Fibroblast of skin of right biceps (primary cell): Measurements from ENCODE around the gene TJP1.

ENCODE experiments used
- DNase-seq: peaks from one replicate; pipeline ENCODE4 v3.0.0-alpha.2; 2013

TJP1 gene

DNA sequence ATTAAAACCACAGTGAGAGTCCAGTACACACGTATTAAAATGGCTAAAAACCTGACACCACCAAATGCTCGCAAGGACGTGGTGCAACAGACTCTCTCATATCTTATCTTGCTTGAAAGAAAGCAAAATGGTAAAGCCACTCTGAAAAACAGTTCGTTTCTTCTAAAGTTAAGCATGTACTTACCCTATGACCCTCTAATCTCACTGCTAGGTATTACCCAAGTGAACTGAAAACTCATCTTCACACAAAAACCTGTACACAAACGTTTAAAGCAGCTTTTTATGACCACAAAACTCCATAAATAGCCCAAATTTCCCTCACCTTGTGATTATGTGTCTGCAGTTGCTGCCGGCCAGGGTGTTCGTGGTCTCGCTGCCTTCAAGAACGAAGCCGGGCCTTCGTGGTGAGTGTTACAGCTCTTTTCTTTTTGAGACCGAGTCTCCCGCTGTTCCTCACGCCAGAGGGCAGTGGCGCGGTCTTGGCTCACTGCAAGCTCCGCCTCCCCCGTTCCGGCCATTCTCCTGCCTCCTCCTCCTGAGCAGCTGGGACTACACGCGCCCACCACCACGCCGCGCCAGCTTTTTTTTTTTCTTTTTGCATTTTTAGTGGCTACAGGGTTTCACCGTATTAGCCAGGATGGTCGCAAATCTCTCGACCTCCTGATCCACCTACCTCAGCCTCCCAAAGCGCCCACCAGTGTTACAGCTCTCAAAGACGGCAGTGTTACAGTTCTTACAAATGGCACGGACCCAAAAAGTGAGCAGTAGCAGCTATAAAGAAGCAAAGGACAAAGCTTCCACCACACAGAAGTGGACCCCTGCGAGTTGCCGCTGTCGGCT lies 165.4 kb downstream of the TJP1 start:
- no peak for DNase-seq

DNA sequence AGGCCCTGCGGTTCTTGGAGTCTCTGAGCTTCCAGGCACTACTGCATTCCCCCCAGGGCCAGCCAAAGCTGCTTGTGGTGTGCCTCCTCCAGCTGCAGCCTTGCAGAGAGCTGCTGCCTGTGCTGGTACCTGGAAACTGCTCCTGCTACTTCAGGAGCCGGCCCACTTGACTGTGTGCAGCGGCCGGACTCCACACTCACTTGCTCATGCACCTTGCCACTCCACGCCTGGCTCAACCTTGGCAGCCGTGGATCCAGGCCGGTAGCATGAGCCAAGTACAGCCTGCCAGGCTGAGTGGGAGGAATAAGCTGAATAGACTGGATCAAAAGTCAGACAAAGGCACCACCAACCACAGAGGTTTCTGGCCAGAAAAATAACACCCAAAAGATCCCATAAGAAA lies 169.7 kb downstream of the TJP1 start:
- no peak for DNase-seq

DNA sequence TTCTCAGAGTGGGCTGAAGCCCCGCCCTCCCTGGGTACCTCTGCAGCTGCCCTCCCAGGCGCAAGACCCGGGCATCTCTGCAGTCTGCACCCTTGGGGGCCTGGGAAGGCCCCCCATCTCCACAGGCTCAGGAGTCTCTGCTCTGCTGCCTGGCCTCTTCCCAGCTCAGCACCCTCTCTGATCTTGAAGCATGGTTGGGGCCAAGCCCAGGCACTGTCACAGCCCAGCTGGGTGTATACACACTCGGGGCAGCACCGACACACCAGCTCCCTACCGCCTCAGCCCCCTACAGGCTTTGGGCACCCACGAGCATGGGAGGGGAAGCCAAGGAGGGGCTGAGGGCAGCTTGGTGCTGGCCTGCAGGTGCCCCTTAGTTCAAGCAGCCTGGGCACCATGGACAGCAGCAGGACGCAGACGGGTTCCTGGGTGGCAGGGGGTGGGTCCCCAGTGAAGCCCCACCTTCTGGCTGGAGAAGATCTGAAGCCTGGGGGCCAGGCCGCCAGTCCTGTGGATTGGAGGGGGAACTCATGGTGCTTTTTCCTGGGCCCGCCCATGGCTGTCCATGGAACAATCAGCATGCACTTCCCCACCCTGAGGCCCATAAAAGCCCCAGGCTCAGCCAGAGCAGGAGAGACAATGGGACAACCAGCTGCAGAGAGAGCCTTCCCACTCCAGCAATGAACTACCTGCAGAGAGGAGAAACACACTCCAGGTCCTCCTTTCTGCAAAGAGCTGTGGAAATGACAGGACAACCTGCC lies 170.6 kb downstream of the TJP1 start:
- DNase-seq = no peak
